ENCODE results near the gene SRRT.
A peak's percentile ranks its signal among the peaks of the same experiment; 100 is the strongest.

SRRT gene

GRCh38 chr7:100887516-100888290 lies 12.8 kb downstream of the SRRT start:
- no peak overlapping the region for H2AFZ ChIP-seq (ENCODE audit: low read length)
- H3K79me2 ChIP-seq (ENCODE audit: insufficient read depth, low read length): no peaks in the 10 kb centered on the region
- peak overlapping the region; percentile 78 for H3K4me2 ChIP-seq (ENCODE audit: low read length)
- H3K9me2 ChIP-seq (ENCODE audit: low read depth, low read length): no peaks in the 10 kb centered on the region
- no peaks in the 10 kb centered on the region for H4K20me1 ChIP-seq (ENCODE audit: insufficient read depth, low read length)
- peaks cover 41% of the 10 kb centered on the region for H3K4me1 ChIP-seq (ENCODE audit: insufficient read depth, low read length, severe bottlenecking)
- TF ChIP-seq, protein P1, sequence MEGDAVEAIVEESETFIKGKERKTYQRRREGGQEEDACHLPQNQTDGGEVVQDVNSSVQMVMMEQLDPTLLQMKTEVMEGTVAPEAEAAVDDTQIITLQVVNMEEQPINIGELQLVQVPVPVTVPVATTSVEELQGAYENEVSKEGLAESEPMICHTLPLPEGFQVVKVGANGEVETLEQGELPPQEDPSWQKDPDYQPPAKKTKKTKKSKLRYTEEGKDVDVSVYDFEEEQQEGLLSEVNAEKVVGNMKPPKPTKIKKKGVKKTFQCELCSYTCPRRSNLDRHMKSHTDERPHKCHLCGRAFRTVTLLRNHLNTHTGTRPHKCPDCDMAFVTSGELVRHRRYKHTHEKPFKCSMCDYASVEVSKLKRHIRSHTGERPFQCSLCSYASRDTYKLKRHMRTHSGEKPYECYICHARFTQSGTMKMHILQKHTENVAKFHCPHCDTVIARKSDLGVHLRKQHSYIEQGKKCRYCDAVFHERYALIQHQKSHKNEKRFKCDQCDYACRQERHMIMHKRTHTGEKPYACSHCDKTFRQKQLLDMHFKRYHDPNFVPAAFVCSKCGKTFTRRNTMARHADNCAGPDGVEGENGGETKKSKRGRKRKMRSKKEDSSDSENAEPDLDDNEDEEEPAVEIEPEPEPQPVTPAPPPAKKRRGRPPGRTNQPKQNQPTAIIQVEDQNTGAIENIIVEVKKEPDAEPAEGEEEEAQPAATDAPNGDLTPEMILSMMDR (IDR thresholded peaks at IDR 0.05; ENCODE audit: low read length): no peak
- no peak for TF ChIP-seq EZH2 (IDR thresholded peaks at IDR 0.05; ENCODE audit: borderline replicate concordance, low read length)
- H3K4me3 ChIP-seq (ENCODE audit: low read depth, low read length, poor library complexity, severe bottlenecking): peak overlapping the region; percentile 74
- peak overlapping the region; percentile 85 for H3K27ac ChIP-seq (ENCODE audit: low read depth, low read length, poor library complexity, severe bottlenecking)
- no peaks in the 10 kb centered on the region for H3K9me3 ChIP-seq (ENCODE audit: low read length)
- H3K9ac ChIP-seq (ENCODE audit: low read length): peak overlapping the region; percentile 84; the same call in 1 of the 2 replicates
- 0 out of 2 replicates have a peak, but pooled peaks cover 4% of the 10 kb centered on the region for H3K27me3 ChIP-seq (ENCODE audit: insufficient read depth, low read length)
- 0 out of 2 replicates have a peak, but pooled peaks cover 6% of the 10 kb centered on the region for H3F3A ChIP-seq (ENCODE audit: insufficient read depth, low read length)
- H3K36me3 ChIP-seq (ENCODE audit: insufficient read depth, low read length): peaks cover 59% of the 10 kb centered on the region

DNA sequence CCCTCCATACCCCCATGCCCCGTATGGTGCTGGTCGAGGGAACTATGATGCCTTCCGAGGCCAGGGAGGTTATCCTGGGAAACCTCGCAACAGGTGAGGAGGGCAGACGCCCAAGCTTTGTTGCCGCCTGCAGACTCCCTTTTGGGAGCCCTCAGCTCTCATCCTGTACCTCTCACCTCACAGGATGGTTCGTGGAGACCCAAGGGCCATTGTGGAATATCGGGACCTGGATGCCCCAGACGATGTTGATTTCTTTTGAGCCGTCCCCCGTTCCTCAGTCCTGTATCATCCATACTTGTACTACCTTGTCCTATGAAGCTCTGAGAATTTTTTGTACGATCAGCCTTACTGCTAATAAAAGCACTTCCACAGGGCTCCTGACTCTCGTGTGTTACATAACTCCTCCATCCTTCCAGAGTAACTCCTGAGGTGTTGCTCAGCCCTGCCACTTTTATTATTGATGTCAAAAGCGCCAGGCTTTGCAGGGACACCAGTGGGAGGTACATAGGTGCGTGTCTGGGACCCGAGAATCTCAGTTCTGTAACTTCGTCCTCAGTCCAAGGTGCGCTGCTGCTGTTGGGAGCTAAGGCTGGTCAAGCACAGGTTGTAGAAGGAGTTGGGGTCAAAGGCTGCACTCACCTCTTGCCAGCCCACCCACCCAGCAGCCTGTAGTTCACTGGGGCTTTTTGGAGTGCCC lies 13.5 kb downstream of the SRRT start:
- Histone ChIP-seq H3F3A (ENCODE audit: insufficient read depth, low read length) (0 out of 2 replicates have a peak, but pooled peaks cover 6% of the 10 kb centered on the region), H3K27ac (ENCODE audit: low read depth, low read length, poor library complexity, severe bottlenecking) (peak overlapping the region; percentile 85), H3K79me2 (ENCODE audit: insufficient read depth, low read length) (no peaks in the 10 kb centered on the region), H4K20me1 (ENCODE audit: insufficient read depth, low read length) (no peaks in the 10 kb centered on the region), H3K9me2 (ENCODE audit: low read depth, low read length) (no peaks in the 10 kb centered on the region), H3K4me1 (ENCODE audit: insufficient read depth, low read length, severe bottlenecking) (peaks cover 41% of the 10 kb centered on the region), H2AFZ (ENCODE audit: low read length) (no peak overlapping the region), H3K36me3 (ENCODE audit: insufficient read depth, low read length) (peaks cover 51% of the 10 kb centered on the region), H3K9me3 (ENCODE audit: low read length) (no peaks in the 10 kb centered on the region), H3K9ac (ENCODE audit: low read length) (peak overlapping the region; percentile 84), H3K4me3 (ENCODE audit: low read depth, low read length, poor library complexity, severe bottlenecking) (peak overlapping the region; percentile 74), H3K27me3 (ENCODE audit: insufficient read depth, low read length) (0 out of 2 replicates have a peak, but pooled peaks cover 4% of the 10 kb centered on the region), H3K4me2 (ENCODE audit: low read length) (peak overlapping the region; percentile 78)
- no peak for TF ChIP-seq EZH2 (IDR thresholded peaks at IDR 0.05; ENCODE audit: borderline replicate concordance, low read length)
- TF ChIP-seq, protein P1 (IDR thresholded peaks at IDR 0.05; ENCODE audit: low read length): no peak

- Histone ChIP-seq H3K9me2 (ENCODE audit: low read depth, low read length) (no peaks in the 10 kb centered on the region), H2AFZ (ENCODE audit: low read length) (no peak within 1 kb of the TSS), H4K20me1 (ENCODE audit: insufficient read depth, low read length) (no peaks in the 10 kb centered on the region), H3K4me1 (ENCODE audit: insufficient read depth, low read length, severe bottlenecking) (peaks cover 41% of the 10 kb centered on the region), H3K27me3 (ENCODE audit: insufficient read depth, low read length) (0 out of 2 replicates have a peak, but pooled peaks cover 4% of the 10 kb centered on the region), H3F3A (ENCODE audit: insufficient read depth, low read length) (0 out of 2 replicates have a peak, but pooled peaks cover 6% of the 10 kb centered on the region), H3K36me3 (ENCODE audit: insufficient read depth, low read length) (peaks cover 44% of the 10 kb centered on the region), H3K9ac (ENCODE audit: low read length) (peak within 1 kb of the TSS; percentile 84), H3K79me2 (ENCODE audit: insufficient read depth, low read length) (no peaks in the 10 kb centered on the region), H3K4me2 (ENCODE audit: low read length) (peak within 1 kb of the TSS; percentile 78), H3K27ac (ENCODE audit: low read depth, low read length, poor library complexity, severe bottlenecking) (peak within 1 kb of the TSS; percentile 85), H3K9me3 (ENCODE audit: low read length) (no peaks in the 10 kb centered on the region), H3K4me3 (ENCODE audit: low read depth, low read length, poor library complexity, severe bottlenecking) (peak within 1 kb of the TSS; percentile 74)
- TF ChIP-seq, protein P1 (IDR thresholded peaks at IDR 0.05; ENCODE audit: low read length): no peak
- TF ChIP-seq EZH2 (IDR thresholded peaks at IDR 0.05; ENCODE audit: borderline replicate concordance, low read length): no peak
These were observed 14.3 kb downstream of the SRRT start, which contains the start of gene UFSP1 for GRCh38 chr7:100888988-100889750. TSS of gene UFSP1 (minus strand) at chr7:100889715. CDS start at chr7:100889271, 444 bp downstream.

Measured in OCI-LY1 (cell line).